ENCODE measurements around the gene ATR. TPM values are rescaled to one million over a fixed set of nuclear protein-coding genes. Genes with fewer than 3 reads are reported as not detected.

ATR gene
- polyA plus RNA-seq, 2 of the 4 experiments (the other 2 are of a cell fraction): 13.9 to 36.2 TPM

GRCh38 chr3:142609136-142609535, 30.6 kb upstream of the ATR start:
- Histone ChIP-seq H3K4me1 (peaks cover 24% of the 10 kb centered on the region), H3K4me2 (no peak overlapping the region), H3K27ac (no peak overlapping the region), H3K9me3 (no peaks in the 10 kb centered on the region), H3K4me3 (no peak overlapping the region)
- ChIA-PET CTCF (interaction anchor here (1.0 to 2.0 kb wide), 4 partner anchors 12 to 219 kb away, joined by 3 to 9 read pairs (median 4); partner anchors contain the start of gene PLS1), POLR2A (no interaction called here)
- no peak for TF ChIP-seq NR3C1 (IDR thresholded peaks at IDR 0.05)
- no peak for TF ChIP-seq HOXB5 (CRISPR knock-in tag; IDR thresholded peaks at IDR 0.05)
- no peak for TF ChIP-seq HMGXB4 (CRISPR knock-in tag; IDR thresholded peaks at IDR 0.05; ENCODE audit: borderline replicate concordance)
- TF ChIP-seq MAFK (IDR thresholded peaks at IDR 0.05; ENCODE audit: partially characterized antibody): no peak
- TF ChIP-seq ELK1 (IDR thresholded peaks at IDR 0.05; ENCODE audit: low read depth, low read length): no peak
- TF ChIP-seq RNF2 (IDR thresholded peaks at IDR 0.05; ENCODE audit: borderline replicate concordance, low read depth): no peak
- TF ChIP-seq CEBPB (IDR thresholded peaks at IDR 0.05): no peak
- no peak for TF ChIP-seq FOXS1 (CRISPR knock-in tag; IDR thresholded peaks at IDR 0.05)
- no peak for TF ChIP-seq FOSL2 (IDR thresholded peaks at IDR 0.05)
- TF ChIP-seq FOSL2 (CRISPR knock-in tag; IDR thresholded peaks at IDR 0.05): no peak
- TF ChIP-seq EHMT2 (IDR thresholded peaks at IDR 0.05; ENCODE audit: low read depth): no peak
- TF ChIP-seq POLR2A (IDR thresholded peaks at IDR 0.05; ENCODE audit: low read length): no peak
- no peak for TF ChIP-seq RAD21 (conservative IDR thresholded peaks at IDR 0.05 in 1 of 2, IDR thresholded peaks at IDR 0.05 in 1 of 2)
- no peak for TF ChIP-seq NPAS2 (CRISPR knock-in tag; IDR thresholded peaks at IDR 0.05; ENCODE audit: borderline replicate concordance)
- TF ChIP-seq BCL3 (IDR thresholded peaks at IDR 0.05): no peak
- TF ChIP-seq GATA3 (IDR thresholded peaks at IDR 0.05; ENCODE audit: borderline replicate concordance): no peak
- DNase-seq (ENCODE audit: low read depth in 1 of 2, low spot score in 1 of 2) (no peak), FAIRE-seq (no peak), ATAC-seq (no peak)
- WGBS (ENCODE audit: missing lambda C conversion rate): 93% methylated on average over 1 of the region's 1 CpG

GRCh38 chr3:142608631-142609030, 30.1 kb upstream of the ATR start:
- Histone ChIP-seq H3K4me3 (no peak overlapping the region), H3K4me2 (no peak overlapping the region), H3K4me1 (peaks cover 19% of the 10 kb centered on the region), H3K27ac (no peak overlapping the region), H3K9me3 (no peaks in the 10 kb centered on the region)
- FAIRE-seq: no peak
- ChIA-PET CTCF (interaction anchor here (0.6 to 2.0 kb wide), 5 partner anchors 9 to 220 kb away, joined by 3 to 9 read pairs (median 3); no protein-coding TSS in a partner anchor), POLR2A (no interaction called here)
- TF ChIP-seq JUNB (IDR thresholded peaks at IDR 0.05): no peak
- TF ChIP-seq HES2 (IDR thresholded peaks at IDR 0.05): no peak
- TF ChIP-seq ESRRA (IDR thresholded peaks at IDR 0.05; ENCODE audit: borderline replicate concordance, low read length): no peak
- TF ChIP-seq CBX2 (IDR thresholded peaks at IDR 0.05; ENCODE audit: borderline replicate concordance, low read depth): no peak
- no peak for TF ChIP-seq TFCP2L1 (CRISPR knock-in tag; IDR thresholded peaks at IDR 0.05)
- TF ChIP-seq E2F6 (IDR thresholded peaks at IDR 0.05; ENCODE audit: borderline replicate concordance, low read depth): no peak
- TF ChIP-seq CEBPB (IDR thresholded peaks at IDR 0.05): no peak
- no peak for TF ChIP-seq EP300 (IDR thresholded peaks at IDR 0.05)
- no peak for TF ChIP-seq ZFP36 (IDR thresholded peaks at IDR 0.05; ENCODE audit: borderline replicate concordance, partially characterized antibody)
- no peak for TF ChIP-seq RNF2 (IDR thresholded peaks at IDR 0.05; ENCODE audit: borderline replicate concordance, low read depth)
- TF ChIP-seq CBX8 (IDR thresholded peaks at IDR 0.05): no peak
- no peak for TF ChIP-seq EHMT2 (IDR thresholded peaks at IDR 0.05; ENCODE audit: low read depth)
- no peak for TF ChIP-seq CHD2 (IDR thresholded peaks at IDR 0.05; ENCODE audit: low read length, partially characterized antibody)
- no peak for DNase-seq (ENCODE audit: low read depth in 1 of 2, low spot score in 1 of 2)
- WGBS (ENCODE audit: missing lambda C conversion rate): 93% methylated on average over 1 of the region's 1 CpG
- ATAC-seq: no peak
